Stimulated activated CD4-positive, alpha-beta T cell treated with anti-CD3 and anti-CD28 coated beads, Interleukin-1b, Interleukin-23, amount 100 ng/mL, for 4 hours (primary cell): ENCODE results near the gene CMA1.
"Not testable (repeated sequence)": the region's sequence is repeated elsewhere in the genome, so short reads cannot be mapped to it uniquely, and the experiment has no call there.

Source experiments
- DNase-seq, 2 donors: peaks; one replicate each; pipeline ENCODE4 v3.0.0-alpha.2; 2020; ENCODE audit warnings: low read depth in 2 of 2

The CMA1 gene, protein sequence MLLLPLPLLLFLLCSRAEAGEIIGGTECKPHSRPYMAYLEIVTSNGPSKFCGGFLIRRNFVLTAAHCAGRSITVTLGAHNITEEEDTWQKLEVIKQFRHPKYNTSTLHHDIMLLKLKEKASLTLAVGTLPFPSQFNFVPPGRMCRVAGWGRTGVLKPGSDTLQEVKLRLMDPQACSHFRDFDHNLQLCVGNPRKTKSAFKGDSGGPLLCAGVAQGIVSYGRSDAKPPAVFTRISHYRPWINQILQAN

DNA sequence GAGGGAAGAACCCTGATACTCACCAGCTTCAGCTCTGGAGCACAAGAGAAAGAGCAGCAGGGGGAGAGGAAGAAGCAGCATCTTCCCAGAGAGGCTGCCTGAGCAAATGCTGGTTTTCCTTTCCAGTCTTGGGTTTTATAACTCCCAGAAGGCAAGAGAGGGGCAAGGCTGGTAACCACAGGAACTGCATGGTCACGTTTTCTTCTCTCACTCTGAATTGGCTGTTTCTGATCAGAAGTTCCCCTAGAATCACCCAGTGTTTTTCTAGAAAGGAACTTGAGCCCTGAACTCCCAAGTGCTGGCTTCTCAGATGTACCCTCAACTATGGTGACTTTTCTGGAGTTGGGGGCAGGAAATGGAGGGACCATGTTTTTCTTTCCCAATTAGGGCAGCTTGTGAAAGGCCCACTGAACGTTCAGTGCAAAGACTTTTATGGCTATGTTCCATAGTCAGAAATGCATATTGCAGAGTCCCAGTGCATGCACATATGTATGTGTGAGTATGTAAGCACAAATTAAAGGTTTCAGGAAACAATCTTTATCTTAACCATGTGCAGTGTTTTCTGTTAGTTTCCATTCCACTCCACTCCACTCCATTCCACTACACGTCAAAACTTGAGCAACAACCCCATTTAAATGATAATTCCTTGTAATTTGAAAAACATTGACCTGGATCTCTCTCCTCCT is at the start of gene CMA1:
TSS of gene CMA1 (minus strand) at position 111 of the 686 bp plus-strand sequence. CDS start at position 81, 30 bp downstream.
- no peak for DNase-seq

DNA sequence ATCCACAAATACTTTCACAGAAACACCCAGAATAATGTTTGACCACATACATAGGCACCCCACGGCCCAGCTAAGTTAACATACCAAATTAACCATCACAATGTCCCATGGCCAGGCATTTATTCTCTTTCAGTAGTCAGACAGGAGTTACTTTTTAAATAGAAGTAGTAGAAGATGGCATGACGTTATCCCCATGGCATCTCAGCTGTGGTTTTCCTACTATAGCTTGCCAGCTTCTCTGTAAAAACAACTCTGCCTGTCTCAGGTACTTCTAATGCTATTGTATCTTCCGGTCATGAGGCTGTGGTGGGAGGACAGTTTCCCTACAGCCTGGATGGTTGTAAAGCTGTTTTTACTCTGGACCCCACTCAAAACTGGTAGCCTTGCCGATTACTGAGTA is 48.7 kb upstream of the CMA1 start:
- DNase-seq, result no peak

DNA sequence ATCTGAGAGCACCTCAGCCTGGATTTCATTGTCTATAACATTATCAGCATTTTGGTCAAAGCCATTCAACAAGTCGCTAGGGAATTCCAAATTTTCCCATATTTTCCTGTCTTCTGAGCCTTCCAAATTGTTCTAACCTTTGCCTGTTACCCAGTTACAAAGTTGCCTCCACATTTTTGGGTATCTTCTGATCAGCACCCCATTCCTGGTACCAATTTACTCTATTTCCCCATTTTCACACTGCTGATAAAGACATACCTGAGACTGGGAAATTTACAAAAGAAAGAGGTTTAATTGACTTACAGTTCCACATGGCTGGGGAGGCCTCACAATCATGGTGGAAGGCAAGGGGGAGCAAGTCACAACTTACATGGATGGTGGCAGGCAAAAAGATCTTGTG is 41.0 kb upstream of the CMA1 start:
- not testable (repeated sequence) for DNase-seq

DNA sequence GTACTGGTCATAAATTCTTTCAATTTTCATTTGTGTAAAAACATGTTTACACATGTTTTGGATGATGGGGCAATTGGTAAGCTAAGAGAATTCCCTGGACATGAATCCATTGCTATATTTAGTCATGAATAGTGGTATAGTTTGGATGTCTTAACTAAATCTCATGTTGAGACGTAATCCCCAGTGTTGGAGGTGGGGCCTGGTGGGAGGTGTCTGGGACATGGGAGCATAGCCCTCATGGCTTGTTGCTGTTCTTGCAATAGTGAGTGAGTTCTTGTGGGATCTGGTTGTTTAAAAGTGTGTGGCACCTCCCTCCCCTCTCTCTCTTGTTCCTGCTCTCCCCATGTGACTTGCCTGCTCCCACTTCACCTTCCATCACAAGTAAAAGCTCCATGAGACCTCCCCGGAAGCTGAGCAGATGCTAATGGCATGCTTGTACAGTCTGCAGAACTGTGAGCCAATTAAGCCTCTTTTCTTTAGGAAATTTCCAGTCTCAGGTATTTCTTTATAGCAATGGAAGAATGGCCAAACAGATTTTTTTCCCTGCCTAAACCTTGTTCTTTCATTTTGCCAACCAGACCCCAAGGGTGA is 34.4 kb upstream of the CMA1 start:
- no peak for DNase-seq

DNA sequence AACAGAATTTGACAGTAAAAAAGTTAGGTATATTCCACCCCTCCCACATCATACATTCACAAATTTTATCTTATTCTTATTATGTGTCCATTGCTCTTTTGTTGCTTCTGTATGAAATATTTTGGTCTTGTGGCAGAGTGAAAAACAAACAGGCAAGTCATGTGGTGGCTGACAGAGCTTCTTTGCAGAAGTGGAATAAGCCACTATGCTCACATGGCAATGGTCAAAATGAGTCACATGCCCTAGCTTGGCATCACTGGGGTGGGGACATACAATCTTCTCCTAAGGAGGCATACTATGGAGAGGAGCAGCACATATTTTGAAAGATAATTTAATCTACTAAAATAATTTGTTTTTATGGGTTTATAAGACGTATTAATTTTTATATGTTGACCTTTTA is 27.7 kb upstream of the CMA1 start:
- no peak for DNase-seq

DNA sequence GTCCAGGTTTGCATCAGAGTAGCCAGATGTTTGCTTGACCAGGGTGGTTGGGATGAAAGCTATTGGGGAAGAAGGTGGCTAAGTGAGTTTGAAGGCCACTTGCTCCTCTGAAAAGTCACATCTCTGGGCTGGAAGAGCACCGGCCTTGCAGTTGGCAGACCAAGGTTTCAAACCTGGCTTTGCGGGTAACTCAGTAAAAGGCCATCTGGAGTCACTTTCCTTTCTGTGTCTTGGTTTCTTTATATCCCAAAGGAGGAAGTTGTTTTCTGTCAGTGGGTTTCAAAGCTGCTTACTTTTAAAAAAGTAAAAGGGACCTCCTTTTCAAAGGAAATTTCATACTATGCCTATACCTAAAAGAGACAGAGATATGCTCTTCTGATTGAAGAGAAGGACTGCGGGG is 26.2 kb upstream of the CMA1 start:
- no peak for DNase-seq

DNA sequence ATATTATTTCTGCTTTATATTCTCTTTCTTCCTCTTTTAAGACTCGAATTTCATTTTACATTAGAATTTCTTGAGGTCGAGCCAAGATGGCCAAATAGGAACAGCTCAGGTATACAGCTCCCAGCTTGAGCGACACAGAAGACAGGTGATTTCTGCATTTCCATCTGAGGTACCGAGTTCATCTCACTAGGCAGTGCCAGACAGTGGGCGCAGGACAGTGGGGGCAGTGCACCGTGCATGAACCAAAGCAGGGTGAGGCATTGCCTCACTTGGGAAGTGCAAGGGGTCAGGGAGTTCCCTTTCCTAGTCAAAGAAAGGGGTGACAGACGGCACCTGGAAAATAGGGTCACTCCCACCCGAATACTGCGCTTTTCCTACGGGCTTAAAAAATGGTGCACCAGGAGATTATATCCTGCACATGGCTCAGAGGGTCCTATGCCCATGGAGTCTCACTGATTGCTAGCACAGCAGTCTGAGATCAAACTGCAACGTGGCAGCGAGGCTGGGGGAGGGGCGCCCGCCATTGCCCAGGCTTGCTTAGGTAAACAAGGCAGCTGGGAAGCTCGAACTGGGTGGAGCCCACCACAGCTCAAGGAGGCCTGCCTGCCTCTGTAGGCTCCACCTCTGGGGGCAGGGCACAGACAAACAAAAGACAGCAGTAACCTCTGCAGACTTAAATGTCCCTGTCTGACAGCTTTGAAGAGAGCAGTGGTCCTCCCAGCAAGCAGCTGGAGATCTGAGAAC is 18.0 kb upstream of the CMA1 start:
- DNase-seq, result not testable (repeated sequence)

DNA sequence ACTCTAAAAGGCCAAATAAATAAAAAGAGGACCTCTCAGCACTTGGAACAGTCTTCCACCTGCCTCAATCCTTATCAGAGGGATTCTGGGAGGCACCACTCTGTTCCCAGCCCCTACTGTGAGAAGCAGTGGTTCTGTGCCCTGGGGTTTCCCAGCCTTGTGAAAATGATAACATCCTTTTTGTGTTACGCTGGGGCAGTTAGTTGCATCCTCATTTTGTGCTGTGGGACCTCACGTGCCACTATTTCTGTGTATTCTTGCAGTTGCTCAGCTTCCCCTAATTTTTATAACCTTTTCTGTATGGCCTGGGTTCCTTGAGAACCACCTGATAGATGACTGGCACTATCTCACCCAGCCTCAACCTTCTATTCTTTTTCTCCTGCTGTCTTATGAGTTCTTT is 10.8 kb upstream of the CMA1 start:
- DNase-seq, result no peak

DNA sequence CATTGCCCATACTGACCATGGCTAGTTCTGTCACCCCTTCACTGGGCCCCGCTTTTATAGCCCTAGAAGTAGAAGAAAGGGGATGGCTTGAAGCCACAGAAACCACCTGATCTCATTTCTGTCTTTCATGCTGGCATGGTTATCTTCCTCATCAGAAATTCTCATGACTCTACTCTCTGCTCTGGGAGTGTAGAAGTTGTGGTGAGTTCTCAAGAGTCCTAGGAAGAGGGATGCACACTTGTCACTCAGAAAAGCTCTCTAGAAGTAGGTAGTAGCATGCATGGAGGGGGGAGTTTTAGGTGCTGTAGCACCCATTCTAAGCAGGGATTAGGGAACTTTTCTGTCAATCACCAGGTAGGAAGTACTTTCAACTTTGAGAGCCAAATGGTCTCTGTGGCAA is 6.1 kb upstream of the CMA1 start:
- DNase-seq, result no peak

DNA sequence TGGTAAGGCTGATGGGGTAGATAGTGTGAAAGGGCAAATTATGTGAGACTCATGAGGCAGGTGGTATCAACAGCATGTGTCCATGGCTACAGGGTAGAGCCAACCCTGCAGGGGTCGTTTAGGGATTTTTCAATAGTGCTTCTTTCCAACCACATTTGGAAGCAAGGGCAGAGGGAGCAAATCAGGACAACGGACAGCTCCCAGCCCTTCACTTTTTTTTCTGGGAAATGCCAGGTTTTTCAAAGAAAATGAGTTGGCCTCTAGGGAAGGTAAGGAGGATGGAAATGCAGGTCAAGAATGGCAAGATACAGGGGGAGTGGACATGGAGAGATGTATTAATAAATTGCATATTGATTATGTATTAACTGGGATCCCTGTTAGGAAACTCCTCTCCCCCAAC is 4.9 kb upstream of the CMA1 start:
- DNase-seq, result no peak

DNA sequence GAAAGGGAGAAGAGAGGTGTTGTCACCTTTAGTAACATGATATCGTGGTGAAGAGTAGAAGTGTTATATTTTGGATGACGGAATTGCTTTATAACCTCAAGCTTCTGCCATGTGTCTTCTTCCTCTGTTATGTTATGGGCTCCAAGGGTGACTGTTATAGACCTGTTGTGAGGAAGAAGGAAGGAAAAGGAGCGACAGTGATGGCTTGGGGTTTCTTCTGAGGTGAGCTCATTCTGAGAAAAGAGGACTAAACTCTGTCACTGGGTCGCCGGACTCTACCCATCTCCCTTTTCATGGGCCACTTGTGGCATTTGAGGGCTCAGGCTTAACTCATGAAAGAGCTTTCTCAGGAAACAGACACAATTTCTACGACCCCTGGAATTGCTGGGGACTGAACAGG is 1.6 kb downstream of the CMA1 start:
- DNase-seq, result no peak

DNA sequence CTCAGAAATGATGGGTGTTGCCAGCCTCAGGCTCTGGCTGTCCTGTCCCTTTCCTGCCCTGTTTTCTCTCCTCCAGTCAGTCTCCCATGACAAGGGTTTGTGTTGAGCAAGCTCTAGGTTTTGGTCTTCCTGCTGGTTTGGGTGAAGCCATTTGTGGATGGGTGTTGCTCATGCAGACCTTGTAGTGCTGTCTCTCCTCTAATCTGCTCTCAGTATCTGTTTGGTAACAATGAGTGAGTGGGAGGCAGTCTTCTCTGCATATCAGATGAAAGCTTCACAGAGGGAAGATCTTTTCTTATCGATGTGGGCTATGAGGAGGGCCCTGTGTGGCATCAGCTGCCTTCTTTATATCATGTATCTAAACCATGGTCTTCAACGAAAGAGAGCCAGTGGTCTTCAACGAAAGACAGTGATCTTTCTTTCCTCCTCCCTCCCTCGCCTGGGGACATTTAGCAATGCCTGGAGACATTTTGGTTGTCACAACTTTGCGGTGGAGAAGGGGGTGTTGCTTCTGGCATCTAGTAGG is 3.6 kb downstream of the CMA1 start:
- no peak for DNase-seq

DNA sequence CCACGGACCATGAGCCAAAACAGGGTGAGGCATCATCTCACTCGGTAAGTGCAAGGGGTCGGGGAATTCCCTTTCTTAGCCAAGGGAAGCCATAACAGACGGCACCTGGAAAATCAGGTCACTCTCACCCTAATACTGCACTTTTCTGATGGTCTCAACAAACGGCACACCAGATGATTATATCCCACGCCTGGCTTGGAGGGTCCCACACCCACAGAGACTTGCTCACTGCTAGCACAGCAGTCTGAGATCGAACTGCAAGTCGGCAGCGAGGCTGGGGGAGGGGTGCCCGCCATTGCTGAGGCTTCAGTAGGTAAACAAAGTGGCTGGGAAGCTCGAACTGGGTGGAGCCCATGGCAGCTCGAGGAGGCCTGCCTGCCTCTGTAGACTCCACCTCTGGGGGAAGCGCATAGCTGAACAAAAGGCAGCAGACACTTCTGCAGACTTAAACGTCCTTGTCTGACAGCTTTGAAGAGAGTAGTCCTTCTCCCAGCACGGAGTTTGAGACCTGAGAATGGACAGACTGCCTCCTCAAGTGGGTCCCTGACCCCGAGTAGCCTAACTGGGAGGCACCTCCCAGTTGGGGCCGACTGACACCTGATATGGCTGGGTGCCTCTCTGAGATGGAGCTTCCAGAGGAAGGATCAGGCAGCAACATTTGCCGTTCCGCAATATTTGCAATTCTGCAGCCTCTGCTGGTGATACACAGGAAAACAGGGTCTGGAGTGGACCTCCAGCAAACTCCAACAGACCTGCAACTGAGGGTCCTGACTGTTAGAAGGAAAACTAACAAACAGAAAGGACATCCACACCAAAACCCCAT is 16.3 kb downstream of the CMA1 start:
- not testable (repeated sequence) for DNase-seq

DNA sequence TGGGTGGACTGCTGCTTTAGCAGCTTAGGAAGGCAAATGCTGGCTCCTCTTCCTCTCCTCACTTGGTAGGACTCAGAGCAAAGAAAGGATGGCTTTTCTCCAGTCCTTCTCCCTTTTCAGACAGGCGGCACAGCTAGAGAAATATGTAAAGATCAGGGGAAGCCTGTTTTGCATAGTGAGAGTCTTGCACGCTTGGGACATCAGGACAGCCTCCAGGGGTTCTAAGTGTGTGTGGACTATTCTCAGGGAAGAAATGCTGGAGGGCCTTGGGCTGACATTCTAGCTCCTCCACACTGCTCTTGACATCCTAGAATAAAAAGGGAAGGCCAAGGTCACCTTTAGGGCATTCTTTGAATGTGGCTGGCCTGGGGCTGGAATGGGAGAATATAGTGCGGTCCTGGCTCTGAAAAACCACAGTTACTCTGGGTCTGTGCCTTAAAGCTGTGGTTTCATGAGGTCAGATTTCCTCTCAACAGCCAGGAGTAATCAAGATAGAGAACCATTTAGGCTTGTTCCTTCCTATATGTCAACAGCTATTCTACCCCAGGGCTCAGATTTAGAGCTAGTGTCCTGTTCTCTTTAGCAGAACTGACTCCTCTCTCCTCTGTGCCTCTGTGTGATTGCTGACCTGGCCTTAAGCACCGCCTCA is 24.3 kb downstream of the CMA1 start:
- no peak for DNase-seq

DNA sequence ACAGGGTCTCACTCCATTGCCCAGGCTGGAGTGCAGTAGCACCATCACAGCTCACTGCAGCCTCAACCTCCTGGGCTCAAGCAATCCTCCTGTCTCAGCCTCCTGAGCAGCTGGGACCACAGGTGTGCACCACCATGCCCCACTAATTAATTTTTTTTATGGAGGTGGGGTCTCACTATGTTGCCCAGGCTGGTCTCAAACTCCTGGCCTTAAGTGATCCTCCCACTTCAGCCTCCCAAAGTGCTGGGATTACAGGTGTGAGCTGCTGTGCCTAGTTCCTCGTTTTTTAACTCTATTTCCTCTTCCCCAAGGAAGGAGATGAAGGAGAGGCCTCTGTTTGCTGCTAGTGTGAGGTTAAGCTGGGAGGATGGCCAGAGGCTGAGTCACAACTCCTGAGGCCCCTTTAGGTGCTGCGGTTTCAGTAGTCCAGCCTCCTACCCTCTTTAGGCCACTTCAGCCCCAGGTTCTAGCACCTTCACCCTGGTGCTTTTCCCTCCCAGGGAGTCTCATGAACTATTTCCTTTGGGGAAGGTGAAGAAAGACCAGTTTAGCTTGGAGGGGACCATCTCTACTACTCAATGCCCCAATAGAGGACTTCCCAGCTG is 25.3 kb downstream of the CMA1 start:
- not testable (repeated sequence) for DNase-seq

DNA sequence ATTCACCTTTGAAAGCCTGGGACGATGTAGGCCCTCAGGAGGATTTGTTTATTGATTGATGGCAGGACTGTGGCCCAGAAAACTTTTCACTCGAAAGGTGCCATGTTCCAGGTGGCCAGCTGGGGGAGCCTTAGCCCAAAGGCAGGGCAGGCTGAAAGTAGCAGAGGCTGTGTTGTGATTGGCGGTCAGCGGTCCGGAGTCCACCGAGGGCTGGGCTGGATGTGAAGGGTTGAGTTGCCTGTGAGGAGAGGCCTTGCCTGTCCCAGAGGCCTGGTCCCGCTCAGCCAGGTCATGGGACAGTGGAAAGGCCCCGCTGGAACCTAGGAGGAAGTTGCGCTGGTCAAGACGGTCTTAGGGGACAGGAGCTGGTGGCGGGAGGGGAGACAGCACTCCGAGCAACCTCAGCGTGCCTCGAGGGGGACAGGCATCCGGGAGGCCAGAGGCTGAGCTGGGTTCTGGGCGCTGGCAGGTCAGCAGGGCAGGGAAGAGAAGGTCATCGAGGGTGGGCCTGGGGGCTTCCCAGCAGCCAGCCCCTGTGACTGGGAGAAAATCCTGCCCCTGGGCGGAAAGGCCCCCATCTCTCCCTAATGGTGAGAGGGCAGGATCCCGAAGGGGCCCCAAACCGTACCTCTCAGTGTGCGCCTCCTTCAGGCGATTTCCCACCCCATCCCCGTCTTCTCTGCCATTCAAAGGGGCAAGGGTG is 26.3 kb downstream of the CMA1 start:
- peak in 1 of 2 donors; percentile 29 for DNase-seq

DNA sequence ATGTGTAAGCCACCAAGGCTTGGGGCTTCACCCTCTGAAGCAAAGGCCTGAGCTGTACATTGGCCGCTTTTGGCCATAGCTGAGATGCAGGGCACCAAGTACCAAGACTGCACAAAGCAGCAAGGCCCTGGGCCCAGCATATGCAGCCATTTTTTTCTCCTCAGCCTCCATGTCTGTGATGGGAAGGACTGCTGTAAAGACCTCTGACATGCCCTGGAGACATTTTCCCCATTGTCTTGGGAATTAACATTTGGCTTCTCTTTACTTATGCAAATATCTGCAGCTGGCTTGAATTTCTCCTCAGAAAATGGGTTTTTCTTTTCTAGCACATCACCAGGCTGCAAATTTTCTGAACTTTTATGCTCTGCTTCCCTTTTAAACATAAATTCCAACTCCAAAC is 28.1 kb downstream of the CMA1 start:
- not testable (repeated sequence) for DNase-seq

DNA sequence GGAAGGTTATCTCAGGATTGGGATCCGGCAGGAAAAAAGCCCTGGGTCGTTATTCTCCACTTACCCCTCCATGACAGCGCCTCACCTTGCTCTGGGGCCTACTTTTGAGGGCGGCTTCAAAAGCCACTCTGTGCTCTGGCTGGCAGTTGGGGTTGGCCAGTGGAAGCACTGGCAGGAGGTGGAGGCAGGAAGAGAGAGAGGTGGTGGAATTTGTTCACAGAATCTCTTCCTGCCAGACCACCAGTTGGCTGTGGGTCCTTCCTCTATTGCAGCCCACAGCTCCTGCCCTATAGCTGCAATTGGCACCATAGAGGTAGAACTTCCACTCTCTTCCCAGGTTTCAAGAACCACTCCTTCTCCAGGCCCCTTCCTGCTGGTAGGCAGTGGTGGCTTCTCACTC is 32.8 kb downstream of the CMA1 start:
- no peak for DNase-seq

DNA sequence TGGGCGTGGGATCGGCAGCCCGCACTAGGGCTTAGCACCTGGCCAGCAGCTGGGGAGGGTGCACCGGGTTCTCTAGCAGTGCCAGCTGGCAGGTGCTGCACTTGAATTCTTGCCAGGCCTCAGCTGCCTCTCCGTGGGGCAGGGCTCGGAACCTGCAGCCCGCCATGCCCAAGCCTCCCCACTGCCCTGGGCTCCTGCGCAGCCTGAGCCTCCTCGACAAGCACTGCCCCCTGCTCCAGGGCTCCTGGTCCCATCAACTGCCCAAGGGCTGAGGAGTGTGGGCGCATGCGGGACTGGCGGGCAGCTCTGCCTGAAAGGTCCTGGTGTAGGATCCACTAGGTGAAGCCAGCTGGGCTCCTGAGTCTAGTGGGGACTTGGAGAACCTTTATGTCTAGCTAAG is 34.9 kb downstream of the CMA1 start:
- DNase-seq, result no peak

DNA sequence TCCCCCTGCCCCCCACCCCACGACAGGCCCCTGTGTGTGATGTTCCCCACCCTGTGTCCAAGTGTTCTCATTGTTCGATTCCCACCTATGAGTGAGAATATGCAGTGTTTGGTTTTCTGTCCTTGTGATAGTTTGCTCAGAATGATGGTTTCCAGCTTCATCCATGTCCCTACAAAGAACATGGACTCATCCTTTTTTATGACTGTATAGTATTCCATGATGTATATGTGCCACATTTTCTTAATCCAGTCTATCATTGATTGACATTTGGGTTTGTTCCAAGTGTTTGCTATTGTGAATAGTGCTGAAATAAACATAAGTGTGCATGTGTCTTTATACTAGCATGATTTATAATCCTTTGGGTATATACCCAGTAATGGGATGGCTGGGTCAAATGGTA is 37.6 kb downstream of the CMA1 start:
- not testable (repeated sequence) for DNase-seq
